DOHH2 (cell line): ENCODE measurements around the gene CYP4F22.

Experiments used
- CTCF ChIP-seq: fragments of 200-600 bp; sonication (generic); IDR thresholded peaks from one replicate; pipeline ENCODE4 v1.5.1; 2014; ENCODE audit warnings: antibody characterized with exemption, mild to moderate bottlenecking, low read depth, low read length; ENCODE audit not compliant: poor library complexity, severe bottlenecking
- EZH2phosphoT487 ChIP-seq: fragments of 200-600 bp; sonication (generic); IDR thresholded peaks from 2 replicates; pipeline ENCODE4 v1.6.1; 2017; ENCODE audit warnings: borderline replicate concordance, mild to moderate bottlenecking, antibody characterized with exemption, low read length, moderate library complexity, mixed read lengths

GRCh38 chr19:15511671-15512424 is 3.5 kb downstream of the CYP4F22 start:
- TF ChIP-seq CTCF, result no peak
- TF ChIP-seq EZH2phosphoT487, result no peak
